NT2/D1 (cell line): ENCODE results near the gene VAV1.

Experiments
- YY1 ChIP-seq: IDR thresholded peaks from 2 replicates; pipeline ENCODE4 v1.6.1; 2011; ENCODE audit not compliant: insufficient read length, insufficient read depth
- ZNF274 ChIP-seq: IDR thresholded peaks from 2 replicates; pipeline ENCODE4 v1.6.1; 2011; ENCODE audit warnings: mild to moderate bottlenecking, low read depth, low read length

DNA sequence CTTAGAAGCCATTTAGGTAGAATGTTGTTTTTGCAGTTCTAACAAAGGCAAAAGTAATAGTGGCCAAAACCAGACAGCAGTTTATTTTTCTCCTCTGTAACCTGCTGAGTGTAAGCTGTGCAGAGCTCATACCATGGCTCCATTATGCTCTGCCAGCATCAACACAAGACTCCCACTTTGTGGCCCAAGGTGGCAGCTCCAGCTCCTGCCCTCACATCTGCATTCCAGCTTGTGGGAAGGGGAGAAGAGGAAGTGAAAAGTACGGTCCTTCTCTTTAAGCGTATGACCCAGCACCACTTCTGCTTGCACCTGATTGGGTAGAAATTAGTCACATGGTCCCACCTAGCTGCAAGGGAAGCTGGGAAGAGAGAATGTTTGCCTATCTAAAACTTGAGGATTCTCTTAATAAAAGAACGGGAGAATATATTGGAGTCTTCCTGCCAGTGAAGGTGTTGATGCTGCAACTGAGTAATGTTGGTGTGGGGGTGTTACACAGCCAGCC, 134.1 kb downstream of the VAV1 start:
- TF ChIP-seq YY1: no peak
- TF ChIP-seq ZNF274: no peak
